ENCODE measurements around the gene CFAP46.
"Not testable (repeated sequence)": the region's sequence is repeated elsewhere in the genome, so short reads cannot be mapped to it uniquely, and the experiment has no call there.

Gene CFAP46

DNA sequence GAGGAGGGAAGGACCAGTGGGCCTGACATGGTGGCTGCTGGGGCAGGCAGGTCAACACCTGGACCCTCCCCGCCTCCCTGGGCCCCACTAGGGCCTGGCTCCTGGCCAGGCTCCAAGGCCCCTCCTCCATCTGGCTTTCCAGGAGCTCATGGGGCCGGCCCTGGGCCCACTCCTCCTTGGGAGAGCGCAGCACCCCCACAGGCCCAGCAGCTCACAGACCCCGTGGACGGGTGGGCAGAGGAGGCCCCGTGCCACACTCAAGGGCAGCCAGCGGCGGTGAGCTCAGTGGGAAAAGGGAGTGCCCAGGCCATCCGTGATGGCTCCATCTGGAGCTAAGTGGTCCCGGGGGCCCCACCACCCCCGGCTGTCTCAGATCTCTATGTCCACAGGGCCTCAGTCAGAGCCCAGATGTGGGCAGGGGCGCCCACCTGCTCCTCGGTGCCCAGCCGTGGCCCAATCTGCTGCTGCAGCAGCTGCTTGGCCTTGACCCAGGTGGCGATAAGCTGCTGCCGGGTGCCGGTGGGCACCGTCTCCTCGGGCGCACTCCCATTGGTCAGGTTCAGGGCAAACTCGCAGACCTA is 32.8 kb downstream of the CFAP46 start:
- Histone ChIP-seq H3K27ac (ENCODE audit: low read length) (no peak overlapping the region), H3K27me3 (ENCODE audit: control insufficient read depth in 1 of 2, insufficient read depth in 2 of 2, low read length in 2 of 2) (no peaks in the 10 kb centered on the region), H3K9me3 (ENCODE audit: control insufficient read depth in 2 of 2, low read length in 2 of 2) (peaks cover 3 to 6% of the 10 kb centered on the region in 2 donors), H3K36me3 (ENCODE audit: control insufficient read depth in 2 of 2, insufficient read depth in 2 of 2, low read length in 2 of 2) (no peaks in the 10 kb centered on the region), H3K9ac (ENCODE audit: low read length in 2 of 2) (no peak overlapping the region), H3K4me3 (ENCODE audit: low read length in 2 of 2) (no peak overlapping the region), H3K4me1 (ENCODE audit: control insufficient read depth, insufficient read depth, low read length) (no peaks in the 10 kb centered on the region)

- no peaks in the 10 kb centered on the region for H3K4me1 ChIP-seq (ENCODE audit: control insufficient read depth, insufficient read depth, low read length)
These were observed 33.6 kb downstream of the CFAP46 start for GRCh38 chr10:132908621-132909295.

DNA sequence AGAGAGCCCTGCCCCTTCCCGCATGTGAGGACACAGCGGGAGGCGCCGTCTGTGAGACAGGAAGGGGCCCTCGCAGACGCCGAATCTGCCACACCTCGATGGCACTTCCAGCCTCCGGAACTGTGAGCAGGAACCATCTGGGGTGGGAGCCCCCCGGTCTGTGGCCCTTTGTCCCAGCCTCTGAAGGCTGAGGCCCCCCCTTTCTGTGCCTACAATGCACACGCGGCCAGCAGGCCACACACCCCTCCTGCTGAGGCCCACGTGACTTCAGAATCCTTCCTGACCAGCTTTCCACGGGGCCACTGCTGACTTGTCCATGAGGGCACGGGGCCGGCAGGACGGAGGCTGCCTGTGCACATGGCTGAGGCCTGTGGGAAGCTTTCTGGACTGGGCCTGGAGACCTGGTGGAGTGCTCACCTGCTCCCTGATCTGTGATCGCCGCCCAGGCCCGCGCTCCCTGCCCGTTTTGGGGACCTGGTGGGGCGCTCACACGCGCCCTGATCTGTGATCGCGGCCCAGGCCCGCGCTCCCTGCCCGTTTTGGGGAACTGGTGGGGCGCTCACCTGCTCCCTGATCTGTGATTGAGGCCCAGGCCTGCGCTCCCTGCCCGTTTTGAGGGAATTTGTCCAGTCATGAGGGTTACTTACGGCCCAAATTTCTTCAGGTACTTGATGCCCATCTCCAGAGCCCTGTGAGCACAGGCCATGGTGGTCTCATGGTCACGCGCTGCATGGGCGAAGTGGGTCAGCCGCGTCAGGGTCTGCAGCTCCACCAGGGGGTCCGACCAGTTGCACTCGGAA is 34.3 kb downstream of the CFAP46 start:
- Histone ChIP-seq H3K9ac (ENCODE audit: low read length in 2 of 2) (no peak overlapping the region), H3K27me3 (ENCODE audit: control insufficient read depth in 1 of 2, insufficient read depth in 2 of 2, low read length in 2 of 2) (no peaks in the 10 kb centered on the region), H3K27ac (ENCODE audit: low read length) (no peak overlapping the region), H3K4me3 (ENCODE audit: low read length in 2 of 2) (no peak overlapping the region), H3K9me3 (ENCODE audit: control insufficient read depth in 2 of 2, low read length in 2 of 2) (peaks cover 3 to 6% of the 10 kb centered on the region in 2 donors), H3K36me3 (ENCODE audit: control insufficient read depth in 2 of 2, insufficient read depth in 2 of 2, low read length in 2 of 2) (no peaks in the 10 kb centered on the region), H3K4me1 (ENCODE audit: control insufficient read depth, insufficient read depth, low read length) (no peaks in the 10 kb centered on the region)

More at GRCh38 chr10:132908621-132909295, 33.6 kb downstream of the CFAP46 start:
- Histone ChIP-seq H3K36me3 (ENCODE audit: control insufficient read depth in 2 of 2, insufficient read depth in 2 of 2, low read length in 2 of 2) (no peaks in the 10 kb centered on the region), H3K27ac (ENCODE audit: low read length) (no peak overlapping the region), H3K4me3 (ENCODE audit: low read length in 2 of 2) (no peak overlapping the region), H3K9ac (ENCODE audit: low read length in 2 of 2) (no peak overlapping the region), H3K27me3 (ENCODE audit: control insufficient read depth in 1 of 2, insufficient read depth in 2 of 2, low read length in 2 of 2) (no peaks in the 10 kb centered on the region), H3K9me3 (ENCODE audit: control insufficient read depth in 2 of 2, low read length in 2 of 2) (peaks cover 3 to 6% of the 10 kb centered on the region in 2 donors)

DNA sequence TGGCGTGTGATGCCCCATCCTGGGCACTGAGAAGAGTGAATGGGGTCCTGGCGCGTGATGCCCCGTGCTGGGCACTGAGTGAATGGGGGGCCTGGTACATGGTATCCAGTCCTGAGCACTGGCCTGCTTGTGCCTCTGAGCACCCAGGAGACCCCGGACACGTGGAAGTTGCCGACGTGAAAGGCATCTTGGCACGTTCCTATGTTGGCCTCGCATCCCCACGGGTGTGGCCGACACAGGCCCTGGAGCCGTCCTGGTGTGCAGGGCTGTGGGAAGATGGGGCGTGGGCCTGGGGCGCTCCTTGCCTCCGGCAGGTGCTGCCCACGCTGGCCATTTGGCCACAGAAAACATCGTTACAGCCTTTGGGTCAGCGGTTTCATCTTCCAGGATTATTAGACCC is 35.5 kb downstream of the CFAP46 start:
- peaks cover 3 to 6% of the 10 kb centered on the region in 2 donors for H3K9me3 ChIP-seq (ENCODE audit: control insufficient read depth in 2 of 2, low read length in 2 of 2)
- H3K27ac ChIP-seq (ENCODE audit: low read length) = no peak overlapping the region
- no peaks in the 10 kb centered on the region for H3K36me3 ChIP-seq (ENCODE audit: control insufficient read depth in 2 of 2, insufficient read depth in 2 of 2, low read length in 2 of 2)
- H3K9ac ChIP-seq (ENCODE audit: low read length in 2 of 2) = no peak overlapping the region
- H3K27me3 ChIP-seq (ENCODE audit: control insufficient read depth in 1 of 2, insufficient read depth in 2 of 2, low read length in 2 of 2) = no peaks in the 10 kb centered on the region
- no peak overlapping the region for H3K4me3 ChIP-seq (ENCODE audit: low read length in 2 of 2)
- H3K4me1 ChIP-seq (ENCODE audit: control insufficient read depth, insufficient read depth, low read length) = no peaks in the 10 kb centered on the region

- Histone ChIP-seq H3K4me3 (ENCODE audit: low read length in 2 of 2) (no peak overlapping the region), H3K36me3 (ENCODE audit: control insufficient read depth in 2 of 2, insufficient read depth in 2 of 2, low read length in 2 of 2) (no peaks in the 10 kb centered on the region), H3K4me1 (ENCODE audit: control insufficient read depth, insufficient read depth, low read length) (no peaks in the 10 kb centered on the region), H3K27me3 (ENCODE audit: control insufficient read depth in 1 of 2, insufficient read depth in 2 of 2, low read length in 2 of 2) (no peaks in the 10 kb centered on the region), H3K27ac (ENCODE audit: low read length) (no peak overlapping the region), H3K9ac (ENCODE audit: low read length in 2 of 2) (no peak overlapping the region), H3K9me3 (ENCODE audit: control insufficient read depth in 2 of 2, low read length in 2 of 2) (peaks cover 3 to 7% of the 10 kb centered on the region in 2 donors)
These were observed 36.3 kb downstream of the CFAP46 start for GRCh38 chr10:132906106-132906505.

DNA sequence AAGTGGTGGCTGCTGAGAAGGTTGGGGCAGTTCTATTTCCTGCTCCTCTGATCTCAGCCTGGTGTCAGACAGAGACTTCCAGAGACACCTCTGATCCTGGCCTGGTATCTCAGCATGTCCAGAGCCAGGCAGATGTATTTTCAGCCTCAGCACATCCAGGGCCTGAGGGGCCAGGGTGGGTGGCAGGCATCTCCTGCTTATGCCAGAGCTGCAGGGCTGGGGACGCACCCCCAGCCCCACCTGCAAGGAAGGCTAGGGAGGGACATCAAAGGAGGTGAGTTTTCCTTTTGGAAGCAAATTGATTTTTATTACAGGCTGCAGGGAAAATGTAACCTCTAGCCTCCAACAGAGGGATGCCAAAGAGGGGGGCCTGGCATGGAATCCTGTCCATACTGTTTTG is 36.7 kb downstream of the CFAP46 start:
- Histone ChIP-seq H3K4me3 (ENCODE audit: low read length in 2 of 2) (no peak overlapping the region), H3K9ac (ENCODE audit: low read length in 2 of 2) (no peak overlapping the region), H3K4me1 (ENCODE audit: control insufficient read depth, insufficient read depth, low read length) (no peaks in the 10 kb centered on the region), H3K36me3 (ENCODE audit: control insufficient read depth in 2 of 2, insufficient read depth in 2 of 2, low read length in 2 of 2) (no peaks in the 10 kb centered on the region), H3K27ac (ENCODE audit: low read length) (no peak overlapping the region), H3K9me3 (ENCODE audit: control insufficient read depth in 2 of 2, low read length in 2 of 2) (peaks cover 3 to 11% of the 10 kb centered on the region in 2 donors), H3K27me3 (ENCODE audit: control insufficient read depth in 1 of 2, insufficient read depth in 2 of 2, low read length in 2 of 2) (no peaks in the 10 kb centered on the region)

DNA sequence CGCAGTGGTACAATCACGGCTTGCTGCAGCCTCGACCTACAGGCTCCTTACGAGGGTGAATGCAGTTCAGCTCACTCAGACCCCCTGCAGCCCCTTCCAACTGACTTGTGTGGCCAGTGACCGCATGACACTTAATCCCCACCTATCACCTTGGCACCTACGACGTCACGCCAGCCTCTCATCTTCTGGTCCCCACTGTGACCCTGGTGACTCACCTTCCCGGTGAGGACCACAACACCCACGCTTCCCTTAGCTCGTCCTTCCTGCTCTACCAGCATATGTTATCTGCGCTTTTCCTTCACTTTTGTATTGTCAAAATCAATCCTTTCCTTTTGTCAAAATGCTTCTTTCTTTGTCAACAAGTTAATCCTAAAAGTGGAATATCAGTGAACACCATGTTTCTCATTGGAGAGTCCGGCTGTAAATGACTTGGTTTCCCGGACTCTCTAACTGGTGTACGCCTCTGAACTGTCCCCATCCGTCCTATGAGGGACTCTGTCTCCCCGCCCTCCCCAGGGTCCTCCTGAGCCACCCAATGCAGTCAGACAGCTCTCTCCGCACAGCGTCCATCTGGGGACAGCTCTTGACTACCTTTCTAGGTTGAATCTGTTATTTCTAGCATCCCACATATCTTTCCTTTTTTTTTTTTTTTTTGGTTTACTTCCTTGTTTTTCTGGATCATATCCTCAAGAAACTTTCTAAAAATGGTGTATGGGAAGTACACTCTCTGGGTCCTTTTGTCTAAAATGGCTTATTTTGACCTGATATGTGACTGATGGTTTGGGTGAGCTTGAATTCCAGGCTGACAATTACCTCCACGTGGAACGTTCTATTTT is 37.3 kb downstream of the CFAP46 start:
- Histone ChIP-seq H3K27ac (ENCODE audit: low read length) (no peak overlapping the region), H3K27me3 (ENCODE audit: control insufficient read depth in 1 of 2, insufficient read depth in 2 of 2, low read length in 2 of 2) (no peaks in the 10 kb centered on the region), H3K4me3 (ENCODE audit: low read length in 2 of 2) (no peak overlapping the region), H3K9ac (ENCODE audit: low read length in 2 of 2) (no peak overlapping the region), H3K9me3 (ENCODE audit: control insufficient read depth in 2 of 2, low read length in 2 of 2) (peaks cover 3 to 12% of the 10 kb centered on the region in 2 donors), H3K36me3 (ENCODE audit: control insufficient read depth in 2 of 2, insufficient read depth in 2 of 2, low read length in 2 of 2) (no peaks in the 10 kb centered on the region), H3K4me1 (ENCODE audit: control insufficient read depth, insufficient read depth, low read length) (no peaks in the 10 kb centered on the region)

- Histone ChIP-seq H3K9me3 (ENCODE audit: control insufficient read depth in 2 of 2, low read length in 2 of 2) (peaks cover 3 to 12% of the 10 kb centered on the region in 2 donors), H3K4me1 (ENCODE audit: control insufficient read depth, insufficient read depth, low read length) (no peaks in the 10 kb centered on the region), H3K9ac (ENCODE audit: low read length in 2 of 2) (no peak overlapping the region), H3K27ac (ENCODE audit: low read length) (no peak overlapping the region), H3K4me3 (ENCODE audit: low read length in 2 of 2) (no peak overlapping the region), H3K36me3 (ENCODE audit: control insufficient read depth in 2 of 2, insufficient read depth in 2 of 2, low read length in 2 of 2) (no peaks in the 10 kb centered on the region), H3K27me3 (ENCODE audit: control insufficient read depth in 1 of 2, insufficient read depth in 2 of 2, low read length in 2 of 2) (no peaks in the 10 kb centered on the region)
These were observed 38.1 kb downstream of the CFAP46 start for GRCh38 chr10:132904181-132904813.

DNA sequence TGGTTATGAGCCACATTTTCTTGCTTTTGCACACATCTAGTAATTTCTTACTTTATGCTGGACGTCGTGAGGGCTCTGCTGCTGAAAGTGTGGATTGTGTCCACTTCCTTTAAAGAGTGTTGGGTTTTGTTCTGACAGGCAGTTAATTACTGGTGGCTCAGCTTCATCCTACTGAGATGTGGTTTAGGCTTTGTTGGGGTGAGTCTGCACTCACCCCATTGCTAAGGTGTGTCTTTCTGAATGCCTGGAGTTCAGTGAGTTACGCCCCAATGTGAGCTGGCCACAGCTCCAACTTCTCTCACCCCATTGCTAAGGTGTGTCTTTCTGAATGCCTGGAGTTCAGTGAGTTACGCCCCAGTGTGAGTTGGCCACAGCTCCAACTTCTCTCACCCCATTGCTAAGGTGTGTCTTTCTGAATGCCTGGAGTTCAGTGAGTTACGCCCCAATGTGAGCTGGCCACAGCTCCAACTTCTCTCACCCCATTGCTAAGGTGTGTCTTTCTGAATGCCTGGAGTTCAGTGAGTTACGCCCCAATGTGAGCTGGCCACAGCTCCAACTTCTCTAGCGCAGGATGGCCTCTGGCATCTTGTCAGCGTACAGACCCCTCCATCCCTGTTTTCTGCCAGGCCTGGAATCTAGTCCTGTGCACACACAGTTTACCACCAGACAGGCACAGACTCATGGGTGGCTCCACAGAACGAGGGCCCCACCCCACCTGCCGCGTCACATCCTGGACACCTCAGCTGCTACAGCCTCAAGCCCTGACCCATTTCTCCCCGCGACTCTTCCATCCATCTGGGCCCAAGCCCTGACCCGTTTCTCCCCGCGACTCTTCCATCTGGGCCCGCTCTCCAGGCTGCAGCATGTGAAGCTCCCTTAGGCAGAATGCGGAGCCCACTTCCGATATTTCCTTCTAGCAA is 39.5 kb downstream of the CFAP46 start:
- peaks cover 3 to 12% of the 10 kb centered on the region in 2 donors for H3K9me3 ChIP-seq (ENCODE audit: control insufficient read depth in 2 of 2, low read length in 2 of 2)
- not testable (repeated sequence) for H3K36me3 ChIP-seq (ENCODE audit: control insufficient read depth in 2 of 2, insufficient read depth in 2 of 2, low read length in 2 of 2); H3K27me3 ChIP-seq (ENCODE audit: control insufficient read depth in 1 of 2, insufficient read depth in 2 of 2, low read length in 2 of 2); H3K9ac ChIP-seq (ENCODE audit: low read length in 2 of 2); H3K4me1 ChIP-seq (ENCODE audit: control insufficient read depth, insufficient read depth, low read length); H3K4me3 ChIP-seq (ENCODE audit: low read length in 2 of 2); H3K27ac ChIP-seq (ENCODE audit: low read length)
